ENCODE measurements around the gene MAPK12.
"Not testable (repeated sequence)": the region's sequence is repeated elsewhere in the genome, so short reads cannot be mapped to it uniquely, and the experiment has no call there.

The MAPK12 gene

GRCh38 chr22:50217543-50218152 lies 43.8 kb downstream of the MAPK12 start:
- no peak for FAIRE-seq
- no peak for DNase-seq (ENCODE audit: insufficient read length, low spot score)

GRCh38 chr22:50216684-50217520 lies 44.6 kb downstream of the MAPK12 start:
- FAIRE-seq = no peak

DNA sequence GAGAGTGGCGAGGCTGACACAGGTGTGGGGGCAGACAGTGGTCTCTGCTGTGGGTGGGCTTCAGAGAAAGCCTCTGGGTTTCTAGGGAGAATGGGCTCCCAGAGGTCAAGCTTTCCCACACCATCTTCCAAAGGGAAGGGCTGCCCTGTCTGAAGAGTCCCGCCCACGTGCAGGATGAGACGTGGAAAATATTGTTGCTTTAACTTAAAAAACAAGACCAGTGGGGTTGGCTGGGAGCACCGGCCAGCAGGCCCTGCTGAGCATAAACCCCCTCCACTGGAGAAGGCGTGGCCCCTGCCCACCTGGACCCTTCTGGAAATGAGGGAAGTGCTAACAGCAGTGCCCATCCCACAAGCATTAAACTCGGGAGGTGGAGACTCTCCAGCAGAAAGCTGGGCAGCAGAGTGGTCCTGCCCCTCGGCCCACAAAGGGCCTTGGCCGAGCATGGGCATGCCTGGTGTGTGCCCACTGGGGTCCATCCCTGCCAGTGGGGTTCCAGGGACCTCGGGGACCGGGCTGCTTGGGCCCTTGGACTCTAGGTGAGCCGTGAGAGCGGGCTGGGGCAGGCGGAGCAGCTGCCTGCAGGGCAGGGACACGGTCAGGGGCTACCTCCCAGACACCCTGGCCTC lies 45.3 kb downstream of the MAPK12 start:
- DNase-seq (ENCODE audit: insufficient read length, low spot score) (no peak), FAIRE-seq (no peak)

More at GRCh38 chr22:50216684-50217520, 44.6 kb downstream of the MAPK12 start:
- no peak for DNase-seq (ENCODE audit: insufficient read length, low spot score)

- DNase-seq (ENCODE audit: insufficient read length, low spot score) (no peak), FAIRE-seq (no peak)
Observed at GRCh38 chr22:50215297-50216054, 46.0 kb downstream of the MAPK12 start.

DNA sequence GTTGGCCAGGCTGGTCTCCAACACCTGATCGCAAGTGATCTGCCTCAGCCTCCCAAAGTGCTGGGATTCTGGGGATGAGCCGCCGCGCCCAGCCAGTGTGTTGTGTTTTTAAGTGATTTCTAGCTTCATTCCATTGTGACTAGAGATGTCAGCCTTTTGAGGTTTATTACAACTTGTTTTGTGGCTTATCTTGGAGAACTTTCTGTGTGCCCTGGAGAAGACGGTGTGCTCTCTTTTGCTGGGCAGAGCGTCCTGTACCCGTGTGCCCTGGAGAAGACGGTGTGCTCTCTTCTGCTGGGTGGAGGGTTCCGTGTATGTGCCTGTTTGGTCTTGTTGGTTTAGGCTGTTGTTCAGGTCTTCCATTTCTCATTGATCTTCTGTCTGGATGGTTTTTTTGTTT lies 48.2 kb downstream of the MAPK12 start:
- no peak for DNase-seq (ENCODE audit: insufficient read length, low spot score)
- FAIRE-seq = no peak

DNA sequence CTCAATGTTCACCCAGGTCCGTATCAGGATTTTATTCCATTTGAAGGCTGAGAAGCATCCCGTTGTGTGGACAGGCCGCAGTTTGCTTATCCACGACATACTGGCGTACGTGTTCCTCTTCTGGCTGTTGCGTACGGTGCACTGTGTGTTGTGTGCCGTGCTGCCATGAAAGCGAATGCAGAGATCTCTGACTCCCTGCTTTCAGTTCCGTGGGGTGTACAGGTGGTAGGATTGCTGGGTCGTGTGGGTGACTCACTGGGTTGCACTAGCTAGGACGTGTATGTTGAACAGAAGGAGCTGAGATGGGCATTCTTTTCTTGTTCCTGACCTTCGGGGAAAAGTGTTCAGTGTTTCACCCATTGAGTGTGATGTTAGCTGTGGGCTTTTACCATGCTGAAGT lies 50.3 kb downstream of the MAPK12 start:
- DNase-seq (ENCODE audit: insufficient read length, low spot score) (no peak), FAIRE-seq (no peak)

DNA sequence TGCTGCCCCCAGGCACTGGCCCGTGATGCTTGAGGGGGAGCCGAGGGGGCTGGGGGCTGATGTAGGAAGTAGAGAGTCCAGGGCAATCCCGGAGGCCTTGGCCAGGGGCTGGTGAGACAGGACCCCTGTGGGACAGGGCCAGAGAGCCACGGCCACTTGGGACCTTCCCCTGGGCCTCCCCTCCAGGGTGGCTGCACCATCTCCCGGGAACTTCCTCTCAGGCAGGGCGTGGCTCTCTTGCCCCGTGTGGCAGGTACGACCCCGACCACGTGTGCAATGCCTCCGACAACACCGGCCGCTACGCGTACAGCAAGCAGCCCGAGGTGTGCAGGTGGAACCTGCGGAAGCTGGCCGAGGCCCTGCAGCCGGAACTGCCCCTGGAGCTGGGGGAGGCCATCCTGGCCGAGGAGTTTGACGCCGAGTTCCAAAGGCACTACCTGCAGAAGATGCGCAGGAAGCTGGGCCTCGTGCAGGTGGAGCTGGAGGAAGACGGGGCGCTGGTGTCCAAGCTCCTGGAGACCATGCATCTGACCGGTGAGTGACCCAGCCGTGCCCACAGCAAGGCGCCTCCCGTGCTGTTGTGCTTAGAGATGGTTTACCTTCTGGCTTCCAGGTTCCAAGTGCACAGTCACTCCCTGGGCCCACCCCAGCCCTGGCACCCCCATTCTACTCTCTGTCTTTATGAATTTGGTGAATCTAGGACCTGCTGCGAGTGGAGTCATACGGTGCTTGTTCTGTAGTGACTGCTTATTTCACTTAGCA lies 50.9 kb downstream of the MAPK12 start:
- no peak for FAIRE-seq

DNA sequence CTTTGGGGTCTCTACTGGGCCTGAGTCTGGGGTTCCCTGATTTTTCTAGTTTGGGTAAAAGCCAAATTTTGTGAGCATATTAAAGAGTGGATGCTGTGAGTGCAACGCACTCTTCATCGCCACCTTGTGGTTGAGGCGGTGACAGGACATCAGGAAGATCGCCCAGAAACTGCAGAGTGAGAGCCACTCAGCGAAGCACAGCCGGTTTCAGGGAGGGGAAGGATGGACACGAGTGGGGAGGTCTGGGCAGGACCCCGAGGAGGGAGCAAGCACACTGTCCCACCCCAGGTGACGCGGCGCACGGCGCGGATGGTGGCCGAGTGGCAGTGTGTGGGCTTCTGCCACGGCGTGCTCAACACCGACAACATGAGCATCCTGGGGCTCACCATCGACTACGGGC lies 51.6 kb downstream of the MAPK12 start:
- FAIRE-seq (peak; percentile 80), DNase-seq (ENCODE audit: insufficient read length, low spot score) (peak; percentile 53)

More for the DNA sequence above, 50.9 kb downstream of the MAPK12 start:
- no peak for DNase-seq (ENCODE audit: insufficient read length, low spot score)

DNA sequence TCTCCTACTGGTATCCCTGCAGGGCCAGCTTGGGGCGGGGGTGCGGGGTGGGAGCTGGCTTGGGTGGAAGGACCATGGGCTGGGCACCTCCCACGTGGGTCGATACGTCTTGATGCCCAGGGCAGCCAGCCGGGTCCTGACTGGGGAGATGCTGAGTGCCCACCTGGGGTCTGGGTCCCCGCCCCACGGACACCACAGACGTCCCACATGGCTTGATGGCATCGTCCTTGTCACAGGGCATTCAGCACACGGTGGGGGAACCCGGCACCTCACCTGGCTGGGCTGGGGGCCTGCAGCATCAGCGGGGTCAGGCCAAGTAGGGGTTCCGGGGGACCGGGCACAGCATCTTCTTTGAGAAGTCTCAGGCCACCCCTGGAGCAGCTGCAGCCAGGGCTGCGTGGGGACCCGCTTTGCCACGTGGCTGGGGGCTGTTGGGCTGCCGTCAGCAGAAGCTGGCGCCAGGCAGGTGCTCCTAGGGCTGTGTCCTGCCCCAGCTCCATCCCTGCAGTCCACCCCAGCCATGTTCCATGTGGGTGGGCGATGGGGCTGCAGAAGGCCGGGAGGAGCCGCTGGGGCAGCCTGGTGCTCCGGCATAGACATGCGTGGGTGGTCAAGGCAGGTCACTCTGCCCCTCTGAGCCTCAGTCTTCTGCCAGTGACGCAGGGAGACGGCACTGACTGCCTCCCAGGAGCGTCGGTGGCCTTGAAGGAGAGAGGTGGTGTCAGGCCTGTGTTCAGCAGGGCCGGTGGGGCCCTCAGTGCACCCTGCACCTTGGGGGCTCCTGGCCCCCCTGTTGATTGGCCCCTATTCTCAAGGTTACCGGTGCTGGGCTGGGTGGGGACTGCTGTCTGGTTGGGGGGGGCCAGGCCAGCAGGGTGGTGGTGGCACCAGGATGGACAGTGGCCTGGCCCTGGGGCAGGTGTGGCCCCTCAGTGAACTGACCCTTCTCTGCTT lies 52.3 kb downstream of the MAPK12 start:
- DNase-seq (ENCODE audit: insufficient read length, low spot score) = no peak
- FAIRE-seq = no peak

DNA sequence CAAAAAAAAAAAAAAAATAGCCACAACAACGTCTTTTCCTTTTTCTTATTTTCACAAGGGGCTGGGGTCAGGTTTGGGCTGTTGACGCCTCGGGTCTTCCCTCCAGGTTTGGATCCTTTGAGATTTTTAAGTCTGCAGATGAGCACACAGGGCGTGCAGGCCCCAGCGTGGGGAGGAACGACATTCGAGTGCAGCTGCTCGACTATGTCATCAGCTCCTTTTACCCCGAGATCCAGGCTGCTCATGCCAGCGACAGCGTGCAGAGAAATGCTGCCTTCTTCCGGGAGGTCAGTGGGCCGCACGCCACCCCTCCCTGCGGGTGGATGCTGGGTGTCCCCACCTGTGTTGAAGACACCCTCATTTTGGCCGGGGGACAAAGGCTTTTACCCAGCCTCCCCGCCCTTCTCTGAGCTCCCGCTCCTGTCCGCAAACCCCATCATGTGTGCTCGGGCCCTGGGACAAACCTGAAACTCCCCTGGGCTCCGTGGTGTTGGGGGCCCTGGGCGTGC lies 53.0 kb downstream of the MAPK12 start:
- no peak for DNase-seq (ENCODE audit: insufficient read length, low spot score)
- FAIRE-seq = no peak

DNA sequence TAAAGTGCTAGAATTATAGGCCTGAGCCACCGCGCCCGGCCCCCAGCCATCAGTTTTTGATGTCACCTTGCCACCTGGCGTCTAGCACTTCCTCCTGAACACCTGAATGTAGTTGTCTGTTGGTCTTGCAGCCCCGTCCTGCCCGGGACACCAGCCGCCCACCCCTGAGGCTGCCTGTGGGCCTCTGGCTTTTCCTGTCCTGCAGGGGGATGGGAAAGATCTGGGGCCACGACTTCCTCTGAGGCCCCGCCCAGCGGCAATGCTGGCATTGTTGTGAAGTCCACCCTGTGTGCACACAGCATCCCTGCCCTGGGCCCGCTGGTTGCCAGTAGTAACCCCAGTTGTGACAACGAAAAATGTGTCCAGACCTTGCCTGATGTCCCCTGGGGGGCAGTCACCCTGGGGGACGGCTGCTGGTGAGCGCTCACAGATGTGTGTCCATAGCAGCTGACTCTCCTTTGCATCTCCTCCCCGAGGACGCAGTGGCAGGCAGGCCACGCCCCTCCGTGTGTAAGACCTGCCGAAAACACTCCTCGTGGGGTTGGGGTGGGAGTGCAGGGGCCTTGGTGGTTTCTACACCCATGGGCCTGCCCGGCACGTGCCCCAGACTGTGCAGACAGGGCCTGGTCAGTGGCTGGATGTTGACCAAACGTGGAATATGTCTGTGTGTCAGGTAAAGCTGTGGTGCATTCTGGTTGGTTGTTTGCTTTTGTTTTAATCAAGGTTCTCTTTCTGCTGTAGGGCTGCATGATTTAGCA lies 53.9 kb downstream of the MAPK12 start:
- FAIRE-seq (no peak), DNase-seq (ENCODE audit: insufficient read length, low spot score) (no peak)

DNA sequence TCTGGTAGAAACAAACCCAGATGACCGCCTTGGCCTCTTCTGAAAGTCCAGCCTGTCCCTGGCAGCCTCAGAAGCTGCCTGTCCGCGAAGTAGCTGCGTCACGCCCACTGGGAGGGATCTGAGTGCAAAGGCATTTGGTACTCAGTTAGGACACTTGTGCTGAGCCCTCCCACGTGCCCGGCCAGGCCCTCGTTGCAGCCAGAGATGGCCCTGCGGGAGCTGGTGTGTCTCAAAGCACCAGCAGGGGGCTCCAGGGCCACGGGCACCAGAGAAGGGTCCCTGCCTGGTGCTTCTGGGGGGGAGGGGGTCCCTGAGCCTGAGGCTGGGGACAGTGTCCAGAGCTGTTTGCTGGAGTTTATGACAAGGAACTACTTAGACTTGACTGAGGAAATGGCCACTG lies 54.9 kb downstream of the MAPK12 start:
- no peak for DNase-seq (ENCODE audit: insufficient read length, low spot score)
- FAIRE-seq = no peak

GRCh38 chr22:50205781-50206569 lies 55.5 kb downstream of the MAPK12 start:
- DNase-seq (ENCODE audit: insufficient read length, low spot score) (no peak), FAIRE-seq (no peak)

DNA sequence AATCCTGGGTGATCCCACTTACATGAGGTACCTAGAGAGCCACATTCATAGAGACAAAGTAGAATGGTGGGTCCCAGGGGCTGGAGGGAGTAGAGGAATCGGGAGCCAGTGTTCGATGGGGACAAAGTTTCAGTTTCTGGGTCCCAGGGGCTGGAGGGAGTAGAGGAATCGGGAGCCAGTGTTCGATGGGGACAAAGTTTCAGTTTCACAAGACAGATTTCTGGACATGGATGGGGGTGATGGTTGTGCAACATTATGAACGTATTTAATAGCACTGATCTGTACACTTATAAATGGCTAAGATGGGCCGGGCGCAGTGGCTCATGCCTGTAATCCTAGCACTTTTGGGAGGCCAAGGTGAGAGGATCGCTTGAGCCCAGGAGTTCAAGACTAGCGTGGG lies 56.5 kb downstream of the MAPK12 start:
- DNase-seq (ENCODE audit: insufficient read length, low spot score); FAIRE-seq: not testable (repeated sequence)

DNA sequence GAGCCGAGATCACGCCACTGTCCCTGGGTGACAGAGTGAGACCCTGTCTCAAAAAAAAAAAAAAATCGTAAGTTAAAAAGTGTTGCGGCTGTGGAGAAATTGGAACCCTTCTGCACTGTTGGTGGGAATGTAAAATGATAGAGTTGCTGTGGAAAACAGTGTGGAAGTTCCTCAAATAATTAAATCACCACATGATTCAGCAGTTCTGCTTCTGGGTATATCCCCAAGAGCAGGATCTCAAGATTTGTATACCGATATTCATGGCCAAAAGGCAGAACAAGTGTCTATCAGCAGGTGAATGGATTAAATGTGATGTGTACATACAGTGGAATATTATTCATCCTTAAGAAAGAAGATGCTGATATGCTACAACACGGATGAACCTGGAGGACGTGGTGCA lies 56.9 kb downstream of the MAPK12 start:
- DNase-seq (ENCODE audit: insufficient read length, low spot score) (no peak), FAIRE-seq (no peak)

- no peak for FAIRE-seq
- DNase-seq (ENCODE audit: insufficient read length, low spot score) = no peak
Observed at GRCh38 chr22:50203288-50203687, 58.2 kb downstream of the MAPK12 start.
